ENCODE measurements around the gene PIK3CD.
A peak's percentile ranks its signal among the peaks of the same experiment; 100 is the strongest.
"Not testable (repeated sequence)": the region's sequence is repeated elsewhere in the genome, so short reads cannot be mapped to it uniquely, and the experiment has no call there.

The PIK3CD gene

DNA sequence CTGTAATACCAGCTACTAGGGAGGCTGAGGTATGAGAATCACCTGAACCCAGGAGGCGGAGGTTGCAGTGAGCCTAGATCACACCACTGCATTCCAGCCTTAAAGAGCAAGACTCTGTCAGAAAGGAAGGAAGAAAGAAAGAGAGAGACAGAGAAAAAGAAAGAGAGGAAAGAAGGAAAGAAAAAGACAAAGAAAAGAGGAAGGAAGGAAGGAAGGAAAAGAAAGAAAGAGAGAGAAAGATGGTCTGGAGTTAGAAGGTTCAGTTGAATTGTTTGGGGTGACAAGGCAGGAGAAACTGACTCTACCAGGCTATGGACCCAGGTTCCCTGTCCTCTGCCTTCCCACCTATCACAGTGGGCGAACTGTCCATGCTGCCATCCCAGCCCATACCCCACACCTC lies 27.4 kb upstream of the PIK3CD start:
- no peak for DNase-seq

DNA sequence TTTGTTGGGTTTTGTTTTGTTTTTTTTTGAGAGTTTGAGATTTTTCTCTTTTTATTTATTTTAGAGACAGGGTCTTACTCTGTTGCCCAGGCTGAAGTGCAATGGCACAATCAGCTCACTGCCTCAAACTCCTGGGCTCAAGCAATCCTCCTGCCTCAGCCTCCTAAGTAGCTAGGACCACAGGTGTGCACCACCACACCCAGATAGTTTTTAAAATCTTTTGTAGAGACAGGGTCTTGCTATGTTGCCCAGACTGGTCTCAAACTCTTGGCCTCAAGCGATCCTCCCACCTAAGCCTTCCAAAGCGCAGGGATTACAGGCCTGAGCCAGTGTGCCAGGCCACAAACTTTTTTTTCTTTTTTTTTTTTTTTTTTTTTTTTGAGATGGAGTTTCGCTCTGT lies 26.5 kb upstream of the PIK3CD start:
- DNase-seq = not testable (repeated sequence)

DNA sequence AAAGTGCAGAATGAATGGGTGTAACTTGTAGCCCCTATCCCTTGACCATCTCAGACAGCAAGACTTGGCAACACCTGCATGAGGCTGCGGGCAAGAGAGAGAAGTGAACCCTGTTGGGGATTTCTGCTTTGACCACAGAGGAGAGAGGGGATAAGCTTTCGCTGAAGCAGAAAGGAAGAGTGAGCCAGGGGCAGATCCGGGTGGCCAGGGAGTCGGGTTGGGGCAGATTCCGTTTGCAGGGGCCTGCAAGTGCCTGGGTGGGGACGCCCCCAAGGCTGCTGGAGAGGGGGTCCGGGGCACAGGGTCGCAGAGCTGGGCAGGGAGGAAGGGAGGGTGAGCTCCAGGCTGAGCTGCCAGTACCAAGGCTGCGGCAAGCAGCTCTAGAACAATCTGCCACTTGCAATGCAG lies 25.3 kb upstream of the PIK3CD start:
- DNase-seq = peak; percentile 34

DNA sequence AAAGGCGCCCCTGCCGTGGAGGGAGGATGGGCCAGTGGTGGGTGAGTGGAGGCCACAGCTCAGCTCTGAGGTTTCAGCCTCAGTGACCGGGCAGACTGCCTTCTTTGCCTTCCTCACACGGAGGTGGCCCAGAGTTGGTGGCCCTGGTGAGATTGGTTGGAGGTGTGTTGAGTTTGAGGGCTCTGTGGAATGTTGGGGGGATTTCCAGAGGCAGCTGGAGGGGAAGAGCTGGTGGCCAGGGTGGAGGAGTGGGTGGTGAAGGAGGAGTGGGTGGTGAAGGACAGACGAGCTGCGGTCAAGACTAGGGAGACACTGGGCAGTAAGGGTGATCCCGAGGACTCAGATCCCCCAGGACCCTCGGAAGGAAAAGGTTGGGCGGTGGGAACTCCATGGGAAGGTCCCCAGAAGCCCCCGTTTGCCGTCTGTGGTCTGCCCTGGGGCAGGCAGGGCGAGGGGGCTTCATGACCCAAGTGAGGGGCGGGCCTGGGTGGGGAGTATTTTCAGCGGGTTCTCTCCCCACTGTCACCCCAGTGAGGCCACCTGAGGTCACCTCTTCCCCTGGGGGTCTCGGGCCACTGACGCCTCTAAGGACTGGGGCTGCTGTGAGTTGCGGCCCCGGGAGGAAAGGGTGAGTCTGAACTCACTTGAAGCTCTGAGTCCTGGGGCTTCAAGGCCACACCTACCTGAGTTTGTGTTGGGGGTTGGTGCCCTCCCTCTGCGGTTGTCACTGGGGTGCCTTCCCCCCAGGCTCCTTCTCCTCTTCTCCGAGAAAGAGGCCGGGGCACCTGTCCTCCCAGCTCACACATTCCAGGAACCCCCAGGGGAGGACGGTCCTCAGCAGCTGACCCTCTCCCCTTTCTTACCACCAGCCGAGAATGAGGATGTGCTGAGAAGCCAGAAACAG lies 22.7 kb upstream of the PIK3CD start:
- DNase-seq = peak; percentile 77

DNA sequence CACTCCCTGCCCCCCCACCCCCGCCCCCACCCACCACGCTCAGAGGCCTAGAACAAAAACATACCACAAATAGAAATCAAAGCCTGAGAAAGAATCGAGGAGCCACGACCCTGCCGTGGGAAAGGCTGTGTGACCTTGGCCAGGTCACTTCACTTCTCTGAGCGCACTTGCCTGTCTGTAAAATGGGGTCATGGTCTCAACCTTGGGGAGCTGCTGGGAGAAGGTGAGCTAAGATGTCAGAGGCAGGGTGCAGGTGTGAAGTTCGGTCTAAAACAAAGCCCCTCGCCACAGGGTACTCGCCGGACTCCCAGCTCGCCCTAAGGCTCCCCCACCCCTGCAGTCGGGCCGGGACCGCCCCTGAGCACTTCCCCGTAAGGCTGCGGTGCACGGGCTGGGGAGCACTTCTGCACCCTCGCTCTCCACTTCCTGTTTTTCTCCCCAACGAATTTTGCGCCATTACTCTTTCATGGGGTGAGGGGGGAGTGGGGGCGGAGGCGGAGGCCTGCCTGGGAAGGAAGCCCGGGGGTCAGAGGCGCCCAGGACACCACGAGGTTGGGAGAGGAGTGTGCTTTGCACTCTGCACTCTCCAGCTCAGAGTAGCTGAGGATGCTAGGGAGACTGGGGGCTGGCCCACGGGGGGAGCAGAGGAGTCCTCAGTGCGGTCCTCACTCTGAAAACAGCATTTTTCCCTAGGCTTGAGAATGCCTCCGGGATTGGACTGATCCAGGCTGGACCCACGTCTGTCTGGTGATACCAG lies 21.9 kb upstream of the PIK3CD start:
- peak; percentile 79 for DNase-seq

DNA sequence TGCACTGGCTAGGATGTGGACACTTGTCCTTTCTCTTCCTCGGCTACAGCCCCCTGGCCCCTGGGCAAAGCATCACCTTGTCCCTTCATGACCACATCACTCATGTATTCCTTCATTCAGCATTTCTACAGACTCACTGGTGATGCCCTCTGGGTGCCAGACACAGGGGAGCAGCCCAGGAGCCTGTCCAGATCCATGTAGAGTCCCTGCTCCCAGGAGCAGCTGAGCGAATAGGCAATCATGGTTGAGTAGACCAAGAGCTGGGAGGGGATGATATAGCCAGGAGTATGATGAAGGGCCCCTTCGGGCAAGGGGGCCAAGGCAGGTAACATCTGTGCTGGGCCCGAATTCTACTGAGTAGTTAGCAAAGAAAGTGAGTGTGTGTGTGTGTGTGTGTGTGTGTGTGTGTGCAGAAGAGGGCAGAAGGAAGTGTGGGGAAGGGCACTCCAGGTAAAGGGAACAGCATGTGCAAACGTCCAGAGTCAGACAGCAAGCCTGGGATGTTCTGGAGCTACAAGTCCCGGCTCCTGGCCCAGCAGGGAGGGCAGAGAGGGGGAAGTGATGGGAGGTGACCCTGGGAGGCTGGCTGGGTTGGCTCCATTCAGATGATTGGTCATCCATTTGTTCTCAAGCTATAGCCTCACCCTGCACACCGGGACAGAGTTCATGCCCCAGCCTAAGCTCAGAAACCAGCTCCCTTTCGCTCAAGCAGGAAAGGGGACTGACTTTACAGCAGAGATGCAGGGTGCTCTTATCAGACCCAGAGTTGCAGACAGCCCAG lies 21.0 kb upstream of the PIK3CD start:
- DNase-seq = peak; percentile 17

DNA sequence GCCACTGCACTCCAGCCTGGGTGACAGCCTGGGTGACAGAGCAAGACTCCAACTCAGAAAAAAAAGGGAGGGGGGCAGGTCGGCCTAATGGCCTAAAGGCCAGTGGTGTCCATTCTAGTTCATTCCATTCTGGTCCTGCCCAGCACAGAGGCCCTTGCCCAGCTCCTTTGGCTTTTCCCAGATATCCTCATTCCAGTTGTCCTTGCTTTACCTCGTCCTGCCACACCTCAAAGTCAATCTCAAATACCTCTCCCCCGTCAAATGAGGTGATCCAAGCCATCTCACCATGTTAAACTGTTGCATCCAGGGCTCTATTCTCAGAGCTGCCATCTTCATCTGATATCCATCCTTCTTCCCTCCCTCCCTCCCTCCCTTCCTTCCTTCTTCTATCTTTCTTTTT lies 19.9 kb upstream of the PIK3CD start:
- DNase-seq = no peak

DNA sequence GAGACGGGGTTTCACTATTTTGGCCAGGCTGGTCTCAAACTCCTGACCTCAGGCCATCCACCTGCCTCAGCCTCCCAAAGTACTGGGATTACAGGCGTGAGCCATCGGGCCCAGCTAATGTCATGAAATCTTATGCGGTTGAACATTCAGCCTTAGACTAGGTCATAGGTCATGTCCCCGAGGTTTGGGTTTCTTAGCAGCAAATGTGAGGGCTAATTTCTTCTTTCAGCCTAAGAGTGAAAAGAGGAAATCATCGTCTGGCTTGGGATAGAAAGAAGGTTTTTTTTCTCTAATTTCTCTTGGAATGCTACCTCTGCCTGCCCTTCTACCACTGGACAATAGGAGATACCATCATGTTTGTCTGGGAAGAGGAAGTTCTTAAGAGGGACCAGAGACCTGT lies 18.0 kb upstream of the PIK3CD start:
- no peak for DNase-seq

DNA sequence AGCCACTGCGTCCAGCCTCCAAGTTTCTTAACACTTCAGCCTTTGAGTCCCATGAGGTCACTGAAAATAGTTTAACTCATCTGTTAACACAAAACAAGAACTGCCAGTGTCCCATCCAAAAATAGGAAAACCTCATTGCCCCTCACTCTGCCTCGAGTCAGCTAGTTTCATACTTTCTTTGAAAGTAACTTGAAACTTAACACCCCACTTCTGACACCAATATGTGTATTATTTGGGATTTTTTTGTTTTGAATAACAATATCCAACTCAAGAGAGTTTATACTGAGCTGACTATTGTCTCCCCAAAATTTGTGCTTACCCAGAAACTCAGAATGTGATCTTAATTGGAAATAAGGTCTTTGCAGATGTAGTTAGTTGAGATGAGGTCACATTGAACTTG lies 16.9 kb upstream of the PIK3CD start:
- no peak for DNase-seq

DNA sequence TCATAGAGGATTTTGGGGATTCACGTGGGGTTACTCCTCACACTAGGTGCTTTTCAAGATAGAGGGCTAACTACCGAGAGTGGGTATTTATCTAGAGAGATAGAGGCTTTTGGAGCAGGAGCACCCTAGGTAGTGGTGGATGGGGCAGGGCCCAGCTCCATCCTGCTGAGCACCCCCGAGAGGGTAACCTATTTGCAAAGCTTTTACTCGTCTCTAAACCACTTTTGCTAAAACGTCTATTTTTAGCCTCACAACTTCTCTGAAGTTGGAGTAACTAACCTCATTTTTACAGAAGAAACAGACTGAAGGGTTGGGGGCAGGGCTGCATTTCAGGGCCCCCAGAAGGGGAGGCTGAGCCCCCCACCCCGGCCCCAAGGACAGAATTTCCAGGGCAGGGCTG lies 12.3 kb upstream of the PIK3CD start:
- no peak for DNase-seq

DNA sequence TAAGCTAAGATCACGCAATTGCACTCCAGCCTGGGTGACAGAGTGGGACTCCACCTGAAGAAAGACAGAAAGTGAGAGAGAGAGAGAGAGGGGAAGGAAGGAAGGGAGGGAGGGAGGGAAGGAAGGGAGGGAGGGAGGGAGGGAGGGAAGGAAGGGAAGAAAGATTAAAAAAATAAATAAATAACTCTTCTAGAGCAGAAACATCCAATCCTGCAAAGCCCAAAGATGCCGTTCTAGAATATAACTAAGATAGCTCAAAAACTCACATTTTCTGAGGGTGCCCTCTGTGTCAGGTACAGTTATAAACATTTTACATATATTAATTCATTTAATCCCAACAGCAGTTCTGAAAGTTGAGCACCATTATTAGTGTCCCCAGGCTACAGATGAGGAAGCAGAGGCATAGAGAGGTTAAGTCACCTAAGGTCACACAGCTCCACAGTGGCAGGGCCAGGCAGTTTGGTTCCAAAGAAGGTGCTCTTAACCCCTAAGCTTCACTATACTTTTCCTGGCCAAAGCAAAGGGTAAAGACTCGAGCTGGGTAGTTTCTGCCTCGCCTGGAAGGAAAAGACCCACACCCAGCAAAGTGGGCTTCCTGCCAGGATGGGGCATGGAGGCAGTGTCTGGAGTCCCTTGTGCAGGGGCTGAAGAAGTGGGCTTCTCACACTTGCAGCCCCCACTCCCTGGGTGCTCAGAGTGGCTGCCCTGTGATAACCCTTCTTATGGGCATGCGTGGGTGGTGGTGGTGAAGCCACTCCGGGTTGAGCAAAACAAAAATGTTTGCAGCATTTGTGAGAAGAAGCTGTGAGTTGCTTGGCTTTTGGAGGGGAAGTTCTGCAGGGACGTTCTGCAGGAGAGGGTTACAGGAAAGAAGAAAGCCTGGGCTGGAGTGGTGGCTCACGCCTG lies 7.9 kb upstream of the PIK3CD start:
- DNase-seq = no peak

DNA sequence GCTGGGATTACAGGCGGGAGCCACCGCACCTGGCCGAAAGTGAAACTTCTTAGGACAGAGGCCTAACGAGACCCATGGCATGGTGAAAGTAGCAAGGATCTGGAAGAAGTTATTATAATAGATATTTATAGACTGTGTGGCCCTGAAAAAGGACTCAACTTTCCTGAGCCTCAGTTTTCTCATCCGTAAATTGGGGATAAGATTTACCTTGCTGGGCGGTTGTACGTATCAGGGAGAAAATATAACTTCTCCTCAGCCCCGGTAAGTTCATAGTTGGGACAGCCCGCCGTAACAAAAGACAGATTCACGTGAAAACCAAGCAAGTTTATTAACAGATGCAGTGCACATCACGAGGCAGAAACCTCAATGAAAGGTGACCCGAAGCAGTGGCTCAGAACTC lies 5.5 kb upstream of the PIK3CD start:
- DNase-seq = no peak

DNA sequence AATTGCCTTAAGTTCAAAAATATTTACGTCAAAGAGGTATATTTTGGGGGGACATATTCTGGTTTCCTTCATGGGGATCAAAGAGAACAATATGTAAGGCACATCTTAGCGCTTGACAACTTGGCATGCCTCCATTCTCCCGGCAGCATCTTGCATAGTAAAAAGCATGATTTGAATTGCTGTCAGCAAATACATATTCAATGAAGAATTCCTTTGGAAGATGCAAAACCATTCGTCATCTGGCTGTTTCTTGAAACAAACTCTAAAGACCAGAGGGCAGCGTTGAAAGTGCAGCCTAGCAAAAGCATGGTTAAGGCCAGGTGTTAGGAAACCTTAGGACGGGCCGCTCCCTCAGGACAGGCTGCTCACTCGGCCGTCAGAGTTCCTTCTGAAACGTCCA lies 3.4 kb upstream of the PIK3CD start:
- no peak for DNase-seq

DNA sequence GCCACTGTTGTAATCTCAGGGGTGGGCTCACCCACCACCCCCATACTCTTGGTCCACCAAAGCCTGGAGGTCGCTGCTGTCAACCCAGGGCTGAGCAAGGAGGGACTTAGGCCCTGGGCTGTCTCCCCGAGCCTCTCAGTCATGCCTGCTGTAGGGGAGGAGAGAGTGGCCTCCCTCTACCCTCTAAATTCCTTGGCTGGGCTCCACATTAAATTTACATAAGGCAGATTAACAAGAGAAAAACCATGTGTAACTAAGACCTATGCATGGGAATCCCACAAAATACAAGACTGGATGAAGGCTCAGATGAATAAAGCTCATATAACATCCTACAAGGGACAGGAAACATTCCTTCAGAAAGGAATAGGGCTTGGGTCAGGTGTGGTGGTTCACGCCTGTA lies 1.8 kb upstream of the PIK3CD start:
- DNase-seq = no peak

DNA sequence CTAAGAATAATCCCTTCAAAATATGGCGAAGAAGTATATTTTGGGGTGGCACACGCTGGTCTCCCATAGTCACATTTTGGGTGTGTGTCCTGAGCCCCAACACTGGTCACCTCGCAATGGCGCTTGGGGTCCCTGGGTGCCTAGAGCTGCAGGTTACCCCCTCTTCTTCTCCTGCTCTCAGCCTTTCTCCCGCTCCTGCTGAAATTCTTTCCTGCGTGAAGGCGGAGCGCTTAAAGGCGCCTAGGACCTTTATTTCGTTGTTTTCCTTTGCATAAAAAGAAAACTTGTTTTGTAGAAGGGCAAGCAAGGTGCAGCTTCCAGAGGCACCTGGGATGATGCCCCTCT lies 339 bp upstream of the PIK3CD start:
- no peak for DNase-seq

DNA sequence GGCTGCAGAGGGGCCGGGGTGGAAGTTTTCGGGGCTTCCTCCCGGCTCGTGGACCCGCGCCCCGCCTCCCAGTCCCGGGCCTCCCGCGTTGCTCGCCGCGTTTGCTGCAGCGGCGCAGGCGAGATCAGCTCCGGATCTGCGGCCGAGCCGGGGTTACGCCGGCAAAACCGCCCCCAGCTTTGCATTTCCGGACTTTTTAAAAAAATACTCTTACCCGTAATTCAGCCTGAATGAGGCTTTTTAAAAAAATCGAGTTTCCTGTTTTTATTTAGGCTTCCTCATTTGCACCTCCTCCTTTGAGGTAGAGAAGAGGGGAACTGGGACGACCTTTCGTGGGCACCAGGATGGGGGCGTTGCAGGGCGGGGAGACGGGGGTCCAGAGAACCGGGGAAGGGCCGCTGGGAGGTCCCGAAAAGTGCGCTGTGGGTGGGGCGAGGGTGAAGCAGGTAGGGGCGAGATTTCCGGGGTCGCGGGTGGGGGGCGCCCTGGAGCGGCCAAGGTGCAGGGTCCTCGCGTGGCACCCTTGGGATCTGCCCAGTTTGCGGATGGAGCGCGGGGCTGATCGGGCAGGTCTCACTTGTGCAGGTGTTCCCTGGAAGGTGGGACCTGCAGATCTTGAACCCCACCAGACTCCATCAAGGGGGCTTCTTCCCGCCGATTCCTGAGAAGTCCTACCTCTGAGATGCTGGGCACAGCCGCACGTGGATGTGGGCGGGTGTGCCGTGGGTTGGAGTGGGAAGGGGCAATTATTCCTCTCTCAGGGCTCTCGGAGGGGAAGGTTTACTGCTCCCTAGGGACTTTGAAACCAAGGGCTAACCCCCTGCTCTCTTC lies 1.1 kb downstream of the PIK3CD start:
- DNase-seq = peak; percentile 82

DNA sequence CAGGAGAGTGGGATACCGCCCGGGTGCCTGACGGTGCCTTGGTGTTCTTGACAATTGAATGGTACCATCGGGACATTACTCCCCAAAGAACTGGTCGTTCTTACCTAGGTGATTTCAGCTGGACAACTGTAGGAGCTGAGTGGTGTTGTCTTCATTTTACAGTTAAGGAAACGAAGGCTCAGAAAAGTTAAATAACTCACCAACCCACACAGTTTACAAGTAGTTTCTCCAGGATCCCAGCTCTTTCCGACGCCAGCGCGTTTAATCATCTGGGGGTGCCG lies 1.6 kb downstream of the PIK3CD start:
- no peak for DNase-seq

DNA sequence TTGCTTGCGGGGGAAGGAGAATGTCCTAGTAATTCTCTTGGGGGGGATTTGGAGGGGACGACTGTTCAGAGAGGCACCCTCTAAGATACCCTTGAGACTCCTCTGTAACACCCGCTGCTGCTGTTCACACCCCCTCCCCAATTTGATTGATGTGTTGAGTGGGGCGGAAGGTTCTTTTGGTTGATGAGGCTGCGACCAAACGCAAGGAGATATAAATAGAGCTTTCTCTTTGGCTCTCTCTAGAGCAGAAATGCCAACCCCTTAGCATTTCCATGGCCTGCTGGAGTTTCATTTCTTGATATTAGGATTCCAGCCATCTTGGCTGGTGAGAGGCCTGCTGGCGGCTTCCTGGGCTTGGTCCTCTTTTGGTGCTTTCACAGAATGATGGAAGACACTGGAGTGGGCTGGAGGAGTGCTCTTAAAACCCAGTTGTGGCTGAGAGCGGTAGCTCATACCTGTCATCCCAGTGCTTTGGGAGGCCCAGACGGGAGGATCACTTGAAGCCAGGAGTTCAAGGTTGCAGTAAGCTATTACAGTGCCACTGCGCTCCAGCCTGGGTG lies 2.0 kb downstream of the PIK3CD start:
- peak; percentile 40 for DNase-seq

DNA sequence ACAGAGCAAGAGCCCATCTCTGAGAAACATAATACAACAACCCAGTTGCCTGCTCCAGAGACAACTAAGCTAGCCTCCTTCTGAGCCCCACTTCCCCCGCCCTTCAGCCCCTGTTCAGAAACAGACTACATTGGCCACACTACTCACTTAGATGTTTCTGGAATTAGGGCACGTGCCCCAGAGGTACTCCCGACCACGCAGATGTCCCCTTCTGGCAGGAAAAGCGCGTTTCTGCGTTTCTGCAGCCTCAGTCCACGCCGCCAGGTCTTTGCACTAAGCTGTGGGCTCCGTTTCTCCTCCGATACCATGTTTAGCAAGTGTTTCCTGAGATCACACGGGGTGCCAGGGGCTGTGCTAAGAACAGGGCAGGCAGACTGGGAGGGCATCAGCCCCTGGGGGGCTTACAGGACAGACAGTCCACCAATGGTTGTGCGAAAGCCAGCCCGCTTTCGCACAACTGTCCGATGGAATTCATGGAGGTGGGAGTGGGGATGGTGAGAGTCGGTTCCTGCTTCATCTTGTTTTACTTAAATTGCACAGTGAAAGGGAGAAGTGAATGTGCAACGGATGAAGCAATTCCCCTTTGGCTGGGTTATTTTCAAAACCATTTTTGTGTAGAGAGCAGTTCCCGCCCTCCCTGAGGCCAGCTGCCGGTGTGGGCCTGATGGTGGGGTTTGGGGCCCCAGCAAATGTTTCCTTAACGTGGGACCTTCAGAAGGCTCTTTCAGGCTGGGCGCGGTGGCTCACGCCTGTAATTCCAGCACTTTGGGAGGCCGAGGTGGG lies 2.7 kb downstream of the PIK3CD start:
- DNase-seq = peak; percentile 23

DNA sequence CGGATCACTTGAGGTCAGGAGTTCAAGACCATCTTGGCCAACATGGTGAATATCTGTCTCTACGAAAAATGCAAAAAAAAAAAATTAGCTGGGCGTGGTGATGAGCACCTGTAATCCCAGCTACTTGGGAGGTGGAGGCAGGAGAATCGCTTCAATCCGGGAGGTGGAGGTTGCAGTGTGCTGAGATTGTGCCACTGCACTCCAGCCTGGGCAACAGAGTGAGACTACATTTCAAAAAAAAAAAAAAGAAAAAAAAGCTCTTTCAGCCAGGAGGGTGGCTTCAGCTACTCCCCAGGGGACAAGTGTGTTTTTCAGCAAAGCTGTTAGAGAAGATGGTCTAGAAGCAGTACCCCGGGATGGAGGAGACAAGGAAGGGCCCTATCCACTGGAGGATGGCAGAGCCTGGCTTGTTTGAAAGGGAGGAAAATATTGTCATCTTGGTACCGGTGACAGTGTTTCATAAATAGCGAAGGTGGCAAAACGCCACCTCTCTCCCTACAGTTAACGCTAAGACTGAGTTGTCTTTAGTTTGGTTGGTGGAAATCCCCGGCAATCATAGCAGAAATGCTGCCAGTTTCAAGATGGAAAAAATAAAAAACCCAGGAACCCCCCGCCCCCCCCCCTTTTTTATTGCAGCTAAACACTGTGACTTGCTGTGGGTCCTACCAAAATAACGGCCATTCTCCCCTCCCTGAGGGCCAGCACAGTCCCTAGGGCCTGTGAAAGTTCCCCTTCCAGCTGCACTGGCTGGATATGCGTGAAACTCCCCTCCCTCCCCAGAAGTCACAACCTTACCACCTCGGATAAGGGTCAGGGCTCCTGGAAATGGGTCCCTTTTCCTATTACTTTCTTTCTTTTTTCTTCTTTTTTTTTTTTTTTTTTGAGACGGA lies 3.5 kb downstream of the PIK3CD start:
- DNase-seq = peak; percentile 65

Data from CD4-positive, alpha-beta T cell treated with Interleukin-10 for 1 hour (primary cell).